Loucy (cell line): ENCODE measurements around the gene CDC42BPA.

Experiments used
- H2AFZ ChIP-seq: fragments of 200-600 bp; sonication (generic); 2 replicates; pipeline ENCODE4 v1.6.0; 2016; ENCODE audit warnings: antibody characterized with exemption, mild to moderate bottlenecking, low read length, moderate library complexity
- H3F3A ChIP-seq: fragments of 200-600 bp; 2 replicates; pipeline ENCODE4 v1.6.0; 2016; ENCODE audit warnings: antibody characterized with exemption, low read depth, mild to moderate bottlenecking
- H3K27me3 ChIP-seq: fragments of 200-600 bp; sonication (generic); 2 replicates; pipeline ENCODE4 v1.6.1; 2014; ENCODE audit warnings: low read length, mild to moderate bottlenecking; ENCODE audit not compliant: insufficient read depth, poor library complexity, severe bottlenecking
- H3K36me3 ChIP-seq: fragments of 200-600 bp; sonication (generic); 2 replicates; pipeline ENCODE4 v1.6.1; 2016; ENCODE audit warnings: low read length; ENCODE audit not compliant: insufficient read depth
- H3K4me1 ChIP-seq: fragments of 200-600 bp; sonication (generic); 2 replicates; pipeline ENCODE4 v1.5.1; 2014; ENCODE audit warnings: low read length, mild to moderate bottlenecking; ENCODE audit not compliant: insufficient read depth, poor library complexity, severe bottlenecking
- H3K4me2 ChIP-seq: fragments of 200-600 bp; sonication (generic); 2 replicates; pipeline ENCODE4 v1.6.0; 2014; ENCODE audit warnings: antibody characterized with exemption, low read length, low read depth, mild to moderate bottlenecking; ENCODE audit not compliant: poor library complexity, severe bottlenecking
- H3K4me3 ChIP-seq: fragments of 200-600 bp; sonication (generic); 2 replicates; pipeline ENCODE4 v1.5.1; 2014; ENCODE audit warnings: low read length, mild to moderate bottlenecking, mixed read lengths; ENCODE audit not compliant: poor library complexity, severe bottlenecking
- H3K79me2 ChIP-seq: fragments of 200-600 bp; sonication (generic); 2 replicates; pipeline ENCODE4 v1.6.1; 2014; ENCODE audit warnings: low read length; ENCODE audit not compliant: insufficient read depth
- H3K9ac ChIP-seq: fragments of 200-600 bp; sonication (generic); 2 replicates; pipeline ENCODE4 v1.6.0; 2014; ENCODE audit warnings: mild to moderate bottlenecking, low read depth, low read length, moderate library complexity; ENCODE audit not compliant: poor library complexity, severe bottlenecking
- H3K9me2 ChIP-seq: fragments of 200-600 bp; sonication (generic); replicated peaks from 2 replicates; pipeline ENCODE4 v1.6.1; 2016; ENCODE audit warnings: low read depth, low read length, mixed read lengths
- H3K9me3 ChIP-seq: fragments of 200-600 bp; sonication (generic); 2 replicates; pipeline ENCODE4 v1.6.1; 2014; ENCODE audit warnings: mild to moderate bottlenecking, antibody characterized with exemption, low read length, low read depth; ENCODE audit not compliant: insufficient read depth
- H4K20me1 ChIP-seq: fragments of 200-600 bp; sonication (generic); 2 replicates; pipeline ENCODE4 v1.6.0; 2014; ENCODE audit warnings: antibody characterized with exemption, low read length, mild to moderate bottlenecking; ENCODE audit not compliant: insufficient read depth, poor library complexity, severe bottlenecking
- EZH2phosphoT487 ChIP-seq: fragments of 200-600 bp; IDR thresholded peaks from 2 replicates; pipeline ENCODE4 v1.6.1; 2018; ENCODE audit warnings: antibody characterized with exemption, mild to moderate bottlenecking, moderate library complexity, borderline replicate concordance
- TF ChIP-seq, protein P1 (sequence below): fragments of 200-600 bp; sonication (generic); conservative IDR thresholded peaks from 2 replicates; pipeline ENCODE4 v1.5.1; 2014; ENCODE audit warnings: mild to moderate bottlenecking, antibody characterized with exemption, low read length

CDC42BPA gene

DNA sequence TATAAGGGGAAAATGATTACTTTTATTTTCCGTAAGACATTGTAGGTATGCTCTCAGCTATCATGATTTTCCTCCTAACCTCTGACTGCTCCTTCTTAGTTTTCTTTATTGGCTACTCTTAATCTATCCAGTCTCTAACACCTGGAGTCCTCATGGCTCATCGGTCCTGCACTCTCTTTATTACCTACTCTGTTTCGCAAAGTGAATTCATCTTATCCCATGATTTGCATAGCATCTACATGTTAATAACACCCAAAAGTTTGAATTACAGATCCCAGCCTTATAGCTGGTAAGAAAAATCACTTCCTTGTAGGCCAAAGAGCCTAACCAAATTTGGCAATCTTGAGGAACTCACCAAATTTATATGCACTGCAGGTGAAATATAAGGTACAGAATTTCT is 136.3 kb downstream of the CDC42BPA start:
- H3K9ac ChIP-seq, result no peak overlapping the region
- no peak overlapping the region for H3K4me3 ChIP-seq
- no peaks in the 10 kb centered on the region for H4K20me1 ChIP-seq
- no peak overlapping the region for H2AFZ ChIP-seq
- no peaks in the 10 kb centered on the region for H3K9me2 ChIP-seq
- no peaks in the 10 kb centered on the region for H3K36me3 ChIP-seq
- H3F3A ChIP-seq, result no peaks in the 10 kb centered on the region
- H3K4me2 ChIP-seq, result no peak overlapping the region
- no peaks in the 10 kb centered on the region for H3K79me2 ChIP-seq
- H3K9me3 ChIP-seq, result no peaks in the 10 kb centered on the region
- H3K4me1 ChIP-seq, result no peaks in the 10 kb centered on the region
- no peak for TF ChIP-seq EZH2phosphoT487
- TF ChIP-seq, protein P1, sequence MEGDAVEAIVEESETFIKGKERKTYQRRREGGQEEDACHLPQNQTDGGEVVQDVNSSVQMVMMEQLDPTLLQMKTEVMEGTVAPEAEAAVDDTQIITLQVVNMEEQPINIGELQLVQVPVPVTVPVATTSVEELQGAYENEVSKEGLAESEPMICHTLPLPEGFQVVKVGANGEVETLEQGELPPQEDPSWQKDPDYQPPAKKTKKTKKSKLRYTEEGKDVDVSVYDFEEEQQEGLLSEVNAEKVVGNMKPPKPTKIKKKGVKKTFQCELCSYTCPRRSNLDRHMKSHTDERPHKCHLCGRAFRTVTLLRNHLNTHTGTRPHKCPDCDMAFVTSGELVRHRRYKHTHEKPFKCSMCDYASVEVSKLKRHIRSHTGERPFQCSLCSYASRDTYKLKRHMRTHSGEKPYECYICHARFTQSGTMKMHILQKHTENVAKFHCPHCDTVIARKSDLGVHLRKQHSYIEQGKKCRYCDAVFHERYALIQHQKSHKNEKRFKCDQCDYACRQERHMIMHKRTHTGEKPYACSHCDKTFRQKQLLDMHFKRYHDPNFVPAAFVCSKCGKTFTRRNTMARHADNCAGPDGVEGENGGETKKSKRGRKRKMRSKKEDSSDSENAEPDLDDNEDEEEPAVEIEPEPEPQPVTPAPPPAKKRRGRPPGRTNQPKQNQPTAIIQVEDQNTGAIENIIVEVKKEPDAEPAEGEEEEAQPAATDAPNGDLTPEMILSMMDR, result no peak
- H3K27me3 ChIP-seq, result no peaks in the 10 kb centered on the region

DNA sequence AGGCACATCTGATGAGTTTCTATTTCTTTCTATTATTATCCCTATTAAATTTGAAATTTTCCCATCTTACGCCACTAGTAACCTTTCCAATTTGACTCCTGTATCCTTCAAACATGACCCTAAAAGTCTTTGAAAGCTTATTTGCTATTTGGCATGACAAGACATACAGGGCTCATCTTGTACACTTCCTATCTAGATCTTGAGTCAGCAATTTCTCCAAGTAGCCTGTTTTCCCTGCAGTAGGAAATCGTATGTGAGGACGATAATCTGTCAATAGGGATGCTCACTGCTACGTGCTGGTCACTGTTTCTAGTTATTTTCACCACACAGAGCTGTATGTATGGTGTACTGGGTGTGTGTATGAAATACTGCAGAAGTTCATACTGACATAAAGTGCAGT is 142.7 kb downstream of the CDC42BPA start:
- H3K36me3 ChIP-seq, result no peaks in the 10 kb centered on the region
- H3K79me2 ChIP-seq, result no peaks in the 10 kb centered on the region
- no peaks in the 10 kb centered on the region for H3K4me1 ChIP-seq
- no peaks in the 10 kb centered on the region for H3K9me2 ChIP-seq
- TF ChIP-seq, protein P1, result no peak
- no peak for TF ChIP-seq EZH2phosphoT487
- no peaks in the 10 kb centered on the region for H3K9me3 ChIP-seq
- H3K4me2 ChIP-seq, result no peak overlapping the region
- no peak overlapping the region for H2AFZ ChIP-seq
- no peaks in the 10 kb centered on the region for H3K27me3 ChIP-seq
- H3K9ac ChIP-seq, result no peak overlapping the region
- no peak overlapping the region for H3K4me3 ChIP-seq
- no peaks in the 10 kb centered on the region for H4K20me1 ChIP-seq
- H3F3A ChIP-seq, result no peaks in the 10 kb centered on the region

DNA sequence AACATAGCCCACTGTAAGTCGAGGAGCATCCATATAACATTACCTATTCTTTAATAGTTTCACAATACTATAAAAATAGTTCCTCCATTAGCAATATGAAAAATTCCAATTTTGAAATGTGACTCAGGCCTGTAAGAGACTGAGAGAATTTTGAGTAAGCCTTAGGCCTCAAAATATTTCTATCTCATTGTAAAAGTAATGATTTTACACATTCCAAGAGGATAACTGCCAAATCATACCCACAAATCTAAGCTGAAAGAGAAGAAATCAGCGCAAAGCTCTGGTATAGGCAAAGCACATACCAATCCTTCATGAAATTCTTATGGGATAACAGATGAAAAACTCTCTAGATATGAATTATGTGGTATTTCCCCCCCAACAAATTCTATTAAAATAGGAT is 144.1 kb downstream of the CDC42BPA start:
- Histone ChIP-seq H3K4me3 (no peak overlapping the region), H4K20me1 (no peaks in the 10 kb centered on the region), H3K27me3 (no peaks in the 10 kb centered on the region), H3K4me1 (no peaks in the 10 kb centered on the region), H3K4me2 (no peak overlapping the region), H3K9me2 (no peaks in the 10 kb centered on the region), H3K36me3 (no peaks in the 10 kb centered on the region), H3K79me2 (no peaks in the 10 kb centered on the region), H2AFZ (no peak overlapping the region), H3K9ac (no peak overlapping the region), H3K9me3 (no peaks in the 10 kb centered on the region), H3F3A (no peaks in the 10 kb centered on the region)
- TF ChIP-seq, protein P1, result no peak
- no peak for TF ChIP-seq EZH2phosphoT487
